Panc1 (cell line): ENCODE results near the gene TAOK3. TPM values are rescaled to one million over a fixed set of nuclear protein-coding genes. Genes with fewer than 3 reads are reported as not detected.

ENCODE experiments used
- ATAC-seq: fragments of 200-7000 bp; cut with Tn5 transposase; 2 replicates; pipeline ENCODE4 v1.9.1; 2020; ENCODE audit warnings: mild to moderate bottlenecking, moderate library complexity
- BruUV-seq: library from RNA; stranded (reverse); fragments of 400-500 nt; replicated peaks from 2 replicates; lab custom pipeline; 2021; lab: Mats Ljungman, UMichigan
- CTCF ChIA-PET: fragments of 300-600 bp; sonication (Branson Sonifier 250); formaldehyde crosslinking; loops from one replicate; lab custom pipeline; 2022; ENCODE audit warnings: antibody characterized with exemption; lab: Charles Lee
- POLR2A ChIA-PET: fragments of 300-600 bp; sonication (Branson Sonifier 250); formaldehyde crosslinking; loops from one replicate; lab custom pipeline; 2022; ENCODE audit warnings: antibody characterized with exemption; lab: Charles Lee
- DNase-seq: peaks from one replicate; pipeline ENCODE4 v3.0.0-alpha.2; 2010; ENCODE audit warnings: low read depth, low spot score
- H3K27ac ChIP-seq: 2 replicates; pipeline ENCODE4 v1.5.1; 2011; ENCODE audit warnings: mild to moderate bottlenecking, low read length, inconsistent platforms
- H3K27me3 ChIP-seq: fragments of 200-500 bp; sonication (Bioruptor generic); 2 replicates; pipeline ENCODE4 v1.6.0; 2014; ENCODE audit warnings: low read length, inconsistent platforms; ENCODE audit not compliant: control insufficient read depth, insufficient read depth
- H3K36me3 ChIP-seq: fragments of 200-500 bp; sonication (Bioruptor generic); 2 replicates; pipeline ENCODE4 v1.5.1; 2014; ENCODE audit warnings: inconsistent platforms, mild to moderate bottlenecking, low read length, moderate library complexity; ENCODE audit not compliant: control insufficient read depth, insufficient read depth
- H3K4me1 ChIP-seq: 2 replicates; pipeline ENCODE4 v1.5.1; 2011; ENCODE audit warnings: inconsistent platforms, mild to moderate bottlenecking, low read length, moderate library complexity; ENCODE audit not compliant: control insufficient read depth, insufficient read depth
- H3K4me3 ChIP-seq, 2 experiments: 2 replicates each; pipeline ENCODE4 v1.5.1; 2011 to 2012; ENCODE audit warnings: low read depth in 2 of 2, low read length in 2 of 2, mild to moderate bottlenecking in 2 of 2, inconsistent platforms in 1 of 2, moderate library complexity in 1 of 2
- H3K9me3 ChIP-seq: fragments of 200-500 bp; sonication (Bioruptor generic); 2 replicates; pipeline ENCODE4 v1.5.1; 2014; ENCODE audit warnings: low read depth, mild to moderate bottlenecking, inconsistent platforms, low read length, moderate library complexity; ENCODE audit not compliant: control insufficient read depth, insufficient read depth
- CTCF ChIP-seq: fragments of 450-650 bp; IDR thresholded peaks from 2 replicates; pipeline ENCODE4 v1.5.1; 2017; ENCODE audit warnings: mild to moderate bottlenecking
- POLR2AphosphoS5 ChIP-seq: IDR thresholded peaks from 2 replicates; pipeline ENCODE4 v1.6.1; 2012; ENCODE audit warnings: mild to moderate bottlenecking, low read depth, low read length, moderate library complexity
- SIN3A ChIP-seq: IDR thresholded peaks from 2 replicates; pipeline ENCODE4 v1.6.1; 2012; ENCODE audit warnings: low read depth, mild to moderate bottlenecking, low read length, moderate library complexity, borderline replicate concordance; ENCODE audit not compliant: insufficient read depth
- TCF7L2 ChIP-seq: IDR thresholded peaks from 2 replicates; pipeline ENCODE4 v1.6.1; 2011; ENCODE audit warnings: mild to moderate bottlenecking, low read depth, low read length, inconsistent platforms
- in situ Hi-C: cut with HindIII; loops from 2 replicates; pipeline ENCODE4 v1.10.0; 2016; ENCODE audit warnings: low sequenced_read_pairs, low pct_unique_long_range_greater_than_20kb
- intact Hi-C: fragments of 100-400 bp; cut with micrococcal nuclease; formaldehyde crosslinking; loops from one replicate; pipeline ENCODE4 v1.10.0; 2022; ENCODE audit not compliant: unreplicated experiment
- total RNA-seq: library from RNA; stranded (reverse); gene quantifications from one replicate; pipeline ENCODE4 v1.2.1, GENCODE V29; 2021; ENCODE audit not compliant: unreplicated experiment
- TF ChIP-seq, protein P1 (sequence below), 2 experiments: IDR thresholded peaks; 2 replicates each; pipeline ENCODE4 v1.6.1; 2011 to 2012; ENCODE audit warnings: low read depth in 2 of 2, control low read depth in 1 of 2, low read length in 1 of 2, mild to moderate bottlenecking in 1 of 2, moderate library complexity in 1 of 2; ENCODE audit not compliant: insufficient read depth in 1 of 2

TAOK3 gene
- total RNA-seq, 1 experiment from 2014 or later = 30.5 TPM

DNA sequence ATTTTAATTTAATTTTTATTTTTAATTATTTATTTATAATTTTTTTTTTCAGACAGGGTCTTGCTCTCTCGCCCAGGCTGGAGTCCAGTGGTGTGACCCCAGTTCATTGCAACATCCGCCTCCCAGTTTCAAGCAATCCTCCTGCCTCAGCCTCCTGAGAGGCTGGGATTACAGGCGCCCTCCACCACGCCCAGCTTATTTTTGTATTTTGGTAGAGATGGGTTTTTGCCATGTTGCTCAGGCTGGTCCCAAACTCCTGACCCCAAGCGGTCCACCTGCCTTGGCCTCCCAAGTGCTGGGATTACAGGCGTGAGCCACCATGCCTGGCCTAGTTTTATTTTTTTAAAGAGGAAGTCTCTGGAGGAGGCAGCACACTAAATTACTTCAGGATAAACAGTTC, 250.4 kb downstream of the TAOK3 start:
- no TSS peak for BruUV-seq
- Histone ChIP-seq H3K4me3 (no peak overlapping the region), H3K9me3 (no peaks in the 10 kb centered on the region), H3K36me3 (no peaks in the 10 kb centered on the region), H3K4me1 (no peaks in the 10 kb centered on the region; the same call in 1 of the 2 replicates), H3K27ac (no peak overlapping the region), H3K27me3 (no peaks in the 10 kb centered on the region)
- no peak for TF ChIP-seq CTCF
- no peak for TF ChIP-seq SIN3A
- TF ChIP-seq POLR2AphosphoS5 = no peak
- TF ChIP-seq, protein P1, sequence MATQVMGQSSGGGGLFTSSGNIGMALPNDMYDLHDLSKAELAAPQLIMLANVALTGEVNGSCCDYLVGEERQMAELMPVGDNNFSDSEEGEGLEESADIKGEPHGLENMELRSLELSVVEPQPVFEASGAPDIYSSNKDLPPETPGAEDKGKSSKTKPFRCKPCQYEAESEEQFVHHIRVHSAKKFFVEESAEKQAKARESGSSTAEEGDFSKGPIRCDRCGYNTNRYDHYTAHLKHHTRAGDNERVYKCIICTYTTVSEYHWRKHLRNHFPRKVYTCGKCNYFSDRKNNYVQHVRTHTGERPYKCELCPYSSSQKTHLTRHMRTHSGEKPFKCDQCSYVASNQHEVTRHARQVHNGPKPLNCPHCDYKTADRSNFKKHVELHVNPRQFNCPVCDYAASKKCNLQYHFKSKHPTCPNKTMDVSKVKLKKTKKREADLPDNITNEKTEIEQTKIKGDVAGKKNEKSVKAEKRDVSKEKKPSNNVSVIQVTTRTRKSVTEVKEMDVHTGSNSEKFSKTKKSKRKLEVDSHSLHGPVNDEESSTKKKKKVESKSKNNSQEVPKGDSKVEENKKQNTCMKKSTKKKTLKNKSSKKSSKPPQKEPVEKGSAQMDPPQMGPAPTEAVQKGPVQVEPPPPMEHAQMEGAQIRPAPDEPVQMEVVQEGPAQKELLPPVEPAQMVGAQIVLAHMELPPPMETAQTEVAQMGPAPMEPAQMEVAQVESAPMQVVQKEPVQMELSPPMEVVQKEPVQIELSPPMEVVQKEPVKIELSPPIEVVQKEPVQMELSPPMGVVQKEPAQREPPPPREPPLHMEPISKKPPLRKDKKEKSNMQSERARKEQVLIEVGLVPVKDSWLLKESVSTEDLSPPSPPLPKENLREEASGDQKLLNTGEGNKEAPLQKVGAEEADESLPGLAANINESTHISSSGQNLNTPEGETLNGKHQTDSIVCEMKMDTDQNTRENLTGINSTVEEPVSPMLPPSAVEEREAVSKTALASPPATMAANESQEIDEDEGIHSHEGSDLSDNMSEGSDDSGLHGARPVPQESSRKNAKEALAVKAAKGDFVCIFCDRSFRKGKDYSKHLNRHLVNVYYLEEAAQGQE (IDR thresholded peaks at IDR 0.05; ENCODE audit: insufficient read depth in 1 of 2, low read depth in 2 of 2, low read length in 1 of 2) = no peak
- TF ChIP-seq TCF7L2 = no peak
- intact Hi-C loops (no loop called here), in situ Hi-C loops (no loop called here)
- no peak for ATAC-seq
- POLR2A ChIA-PET = no interaction called here
- no peak for DNase-seq
- CTCF ChIA-PET = interaction anchor here (0.6 to 1.3 kb wide), 2 partner anchors 43 to 59 kb away, joined by 3 to 6 read pairs; no protein-coding TSS in a partner anchor

GRCh38 chr12:118120579-118121363, 251.9 kb downstream of the TAOK3 start:
- H3K27ac ChIP-seq = peak overlapping the region; percentile 50; the same call in 1 of the 2 replicates
- no peak overlapping the region for H3K4me3 ChIP-seq
- no peaks in the 10 kb centered on the region for H3K36me3 ChIP-seq
- TF ChIP-seq TCF7L2 (no peak), CTCF (peak; percentile 90), POLR2AphosphoS5 (no peak), SIN3A (no peak)
- TF ChIP-seq, protein P1 (IDR thresholded peaks at IDR 0.05; ENCODE audit: insufficient read depth in 1 of 2, low read depth in 2 of 2, low read length in 1 of 2) = no peak
- no peaks in the 10 kb centered on the region for H3K9me3 ChIP-seq
- BruUV-seq = no TSS peak
- CTCF ChIA-PET = interaction anchor here (0.6 to 1.8 kb wide), 5 partner anchors 44 to 376 kb away, joined by 3 to 11 read pairs (median 3); partner anchors contain the start of gene SUDS3
- POLR2A ChIA-PET = interaction anchor here (0.5 kb wide), 1 partner anchor 59 kb away, joined by 3 read pairs; no protein-coding TSS in a partner anchor
- H3K4me1 ChIP-seq = no peaks in the 10 kb centered on the region; the same call in 1 of the 2 replicates
- intact Hi-C loops = loop anchor here (1.0 kb wide), 1 partner anchor 256 kb away; the partner anchor contains the start of gene SUDS3
- H3K27me3 ChIP-seq = no peaks in the 10 kb centered on the region
- DNase-seq (no peak), ATAC-seq (peak; percentile 90)
- in situ Hi-C loops = no loop called here
